Liver (tissue), 9 donors: ENCODE data around the gene NUCKS1. TPM values are rescaled to one million over a fixed set of nuclear protein-coding genes. Genes with fewer than 3 reads are reported as not detected.

ENCODE experiments used
- DNase-seq: peaks from one replicate; pipeline ENCODE4 v3.0.0-alpha.2; 2017; ENCODE audit warnings: low spot score
- H3K27ac ChIP-seq, 2 donors: one replicate each; pipeline ENCODE4 v1.7.0; 2013; ENCODE audit warnings: inconsistent platforms in 2 of 2, low read length in 2 of 2, control low read depth in 1 of 2, low read depth in 1 of 2, mild to moderate bottlenecking in 1 of 2
- H3K27me3 ChIP-seq, 4 donors: one replicate each; pipeline versions ENCODE4 v1.6.1 to v1.7.0; 2013; ENCODE audit warnings: low read length in 3 of 4, inconsistent platforms in 1 of 4, mild to moderate bottlenecking in 1 of 4, moderate library complexity in 1 of 4; ENCODE audit not compliant: control insufficient read depth in 4 of 4, insufficient read depth in 4 of 4
- H3K36me3 ChIP-seq, 4 donors: one replicate each; pipeline versions ENCODE4 v1.6.1 to v1.7.0; 2013; ENCODE audit warnings: low read length in 3 of 4, mild to moderate bottlenecking in 3 of 4, low read depth in 1 of 4, moderate library complexity in 1 of 4; ENCODE audit not compliant: control insufficient read depth in 4 of 4, insufficient read depth in 3 of 4
- H3K4me1 ChIP-seq, 4 donors: one replicate each; pipeline versions ENCODE4 v1.6.1 to v1.7.0; 2013; ENCODE audit warnings: low read length in 3 of 4, mild to moderate bottlenecking in 3 of 4, moderate library complexity in 1 of 4; ENCODE audit not compliant: control insufficient read depth in 4 of 4, insufficient read depth in 4 of 4
- H3K4me3 ChIP-seq, 3 donors: one replicate each; pipeline versions ENCODE4 v1.6.1 to v1.7.0; 2013; ENCODE audit warnings: low read length in 3 of 3, control low read depth in 1 of 3, low read depth in 1 of 3, mild to moderate bottlenecking in 1 of 3
- H3K9ac ChIP-seq, 2 donors: one replicate each; pipeline ENCODE4 v1.7.0; 2013; ENCODE audit warnings: low read length in 2 of 2, mild to moderate bottlenecking in 2 of 2, moderate library complexity in 2 of 2, control low read depth in 1 of 2, low read depth in 1 of 2
- H3K9me3 ChIP-seq, 4 donors: one replicate each; pipeline versions ENCODE4 v1.6.1 to v1.7.0; 2013; ENCODE audit warnings: low read length in 3 of 4; ENCODE audit not compliant: control insufficient read depth in 4 of 4
- CTCF ChIP-seq: fragments of 150-350 bp; IDR thresholded peaks from 2 replicates; pipeline ENCODE4 v1.5.1; 2017; ENCODE audit warnings: improper control_type of control experiment, low read depth, low read length; ENCODE audit not compliant: missing input control
- EGR1 ChIP-seq, 2 donors: IDR thresholded peaks; 2 replicates each; pipeline ENCODE4 v1.6.1; 2016 to 2018; ENCODE audit warnings: antibody characterized with exemption in 2 of 2, low read depth in 2 of 2
- FOXA1 ChIP-seq: IDR thresholded peaks from 2 replicates; pipeline ENCODE4 v1.6.1; 2016; ENCODE audit warnings: antibody characterized with exemption
- FOXA2 ChIP-seq: IDR thresholded peaks from 2 replicates; pipeline ENCODE4 v1.6.1; 2016; ENCODE audit warnings: antibody characterized with exemption
- GABPA ChIP-seq, 2 donors: IDR thresholded peaks in 1 of 2; conservative IDR thresholded peaks in 1 of 2; 2 replicates each; pipeline ENCODE4 v1.6.1; 2016; ENCODE audit warnings: antibody characterized with exemption in 2 of 2, mild to moderate bottlenecking in 1 of 2, moderate library complexity in 1 of 2
- HNF4A ChIP-seq, 2 donors: conservative IDR thresholded peaks; 2 replicates each; pipeline ENCODE4 v1.6.1; 2016; ENCODE audit warnings: antibody characterized with exemption in 2 of 2, mild to moderate bottlenecking in 2 of 2
- HNF4G ChIP-seq: IDR thresholded peaks from 2 replicates; pipeline ENCODE4 v1.6.1; 2016; ENCODE audit warnings: antibody characterized with exemption
- JUND ChIP-seq, 2 donors: IDR thresholded peaks; 2 replicates each; pipeline ENCODE4 v1.6.1; 2016; ENCODE audit warnings: antibody characterized with exemption in 2 of 2
- MAX ChIP-seq: IDR thresholded peaks from 2 replicates; pipeline ENCODE4 v1.6.1; 2016; ENCODE audit warnings: antibody characterized with exemption
- NR2F2 ChIP-seq: IDR thresholded peaks from 2 replicates; pipeline ENCODE4 v1.6.1; 2016; ENCODE audit warnings: antibody characterized with exemption
- RAD21 ChIP-seq, 2 donors: IDR thresholded peaks; 2 replicates each; pipeline ENCODE4 v1.6.1; 2016; ENCODE audit warnings: antibody characterized with exemption in 2 of 2, mild to moderate bottlenecking in 2 of 2
- RXRA ChIP-seq, 2 donors: IDR thresholded peaks; 2 replicates each; pipeline ENCODE4 v1.6.1; 2017 to 2018; ENCODE audit warnings: antibody characterized with exemption in 2 of 2, mild to moderate bottlenecking in 1 of 2
- SP1 ChIP-seq: IDR thresholded peaks from 2 replicates; pipeline ENCODE4 v1.6.1; 2018; ENCODE audit warnings: antibody characterized with exemption, mild to moderate bottlenecking
- TAF1 ChIP-seq: conservative IDR thresholded peaks from 2 replicates; pipeline ENCODE4 v1.6.1; 2016; ENCODE audit warnings: antibody characterized with exemption, mild to moderate bottlenecking
- YY1 ChIP-seq: IDR thresholded peaks from 2 replicates; pipeline ENCODE4 v1.6.1; 2016; ENCODE audit warnings: antibody characterized with exemption, mild to moderate bottlenecking
- ZBTB33 ChIP-seq: IDR thresholded peaks from 2 replicates; pipeline ENCODE4 v1.6.1; 2016; ENCODE audit warnings: antibody characterized with exemption
- WGBS: extraction: QIAGEN DNeasy Blood & Tissue Kit; methylation state at CpG from one replicate; pipeline ENCODE4 v1.1.7; 2013; 5-methylcytosine and 5-hydroxymethylcytosine counted together
- polyA plus RNA-seq, 2 donors: library from polyadenylated mRNA; stranded (reverse) in 1 of 2; unstranded in 1 of 2; fragments of 200-250 nt in 1 of 2; fragments of >200 nt in 1 of 2; fragmentation: Nextera tagmentation in 1 of 2; extraction: Ambion mirVana in 1 of 2; gene quantifications; one replicate each; pipeline versions ENCODE4 v1.2.1 to v1.2.3, GENCODE V29; 2013 to 2015
- total RNA-seq, 2 donors: library from RNA; depleted of rRNA; stranded (reverse); fragments of >200 nt; gene quantifications; one replicate each; pipeline ENCODE4 v1.2.3, GENCODE V29; 2014
- TF ChIP-seq, protein P1 (sequence below): IDR thresholded peaks from 2 replicates; pipeline ENCODE4 v1.6.1; 2016; ENCODE audit warnings: antibody characterized with exemption, mild to moderate bottlenecking
- TF ChIP-seq, protein P2 (sequence below): IDR thresholded peaks from 2 replicates; pipeline ENCODE4 v1.6.1; 2016; ENCODE audit warnings: antibody characterized with exemption
- donor health status: healthy.
- donor health status: healthy.
- donor health status: healthy.
- donor health status: healthy.
- donor health status: healthy.

NUCKS1 gene
- total and polyA plus RNA-seq, 4 donors: 27.0 to 86.1 (median 42.6) TPM

DNA sequence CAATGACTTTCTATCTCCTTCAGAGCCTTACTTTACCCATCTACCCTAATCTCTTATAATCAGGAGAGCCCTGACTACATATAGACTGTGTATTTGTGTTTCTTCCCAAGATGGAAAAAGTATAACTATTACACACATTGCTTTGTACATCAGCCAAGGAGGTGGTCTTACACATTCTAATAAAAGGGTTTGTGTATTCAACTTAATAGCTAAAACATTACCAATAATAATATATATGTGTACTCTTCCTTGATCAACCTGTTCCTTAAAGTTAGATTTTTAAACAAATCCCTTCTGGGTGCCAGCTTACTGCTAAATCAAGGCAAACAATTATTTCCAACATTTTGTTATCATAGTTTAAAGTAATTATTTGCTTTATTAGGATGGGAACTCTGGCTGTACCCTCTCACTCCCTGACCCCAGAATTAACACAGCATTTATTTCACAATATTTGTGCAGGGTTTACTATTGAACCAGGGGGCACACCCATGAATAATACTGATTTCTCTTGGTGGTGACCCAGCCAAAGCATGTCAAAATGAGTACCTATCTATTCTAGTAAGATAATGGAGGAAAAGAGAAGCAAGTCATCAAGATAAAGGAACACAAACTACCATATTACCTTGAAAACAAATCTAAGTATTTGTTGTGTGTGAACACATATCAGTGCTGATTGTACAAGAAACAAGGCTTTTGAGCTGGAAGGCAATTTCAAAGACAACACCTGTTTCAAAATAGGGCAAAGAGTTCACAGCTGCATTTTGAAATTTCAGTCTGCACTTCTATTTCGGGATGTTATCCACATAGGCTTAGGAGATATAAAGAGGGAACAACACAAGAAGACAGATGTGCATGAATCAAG is 39.5 kb downstream of the NUCKS1 start:
- H3K27me3 ChIP-seq: no peaks in the 10 kb centered on the region
- H3K27ac ChIP-seq: peak overlapping the region; percentile 80 to 87
- H3K9me3 ChIP-seq: no peaks in the 10 kb centered on the region
- H3K9ac ChIP-seq: peak overlapping the region in 1 of 2 donors; percentile 47
- 25% methylated on average over 1 of the region's 1 CpG for WGBS
- H3K4me1 ChIP-seq: peaks cover 6 to 75% (median 63%) of the 10 kb centered on the region in 4 donors
- no peak overlapping the region for H3K4me3 ChIP-seq
- TF ChIP-seq MAX: peak; percentile 73
- peak; percentile 96 to 97 for TF ChIP-seq HNF4A (conservative IDR thresholded peaks at IDR 0.05)
- TF ChIP-seq, protein P1, sequence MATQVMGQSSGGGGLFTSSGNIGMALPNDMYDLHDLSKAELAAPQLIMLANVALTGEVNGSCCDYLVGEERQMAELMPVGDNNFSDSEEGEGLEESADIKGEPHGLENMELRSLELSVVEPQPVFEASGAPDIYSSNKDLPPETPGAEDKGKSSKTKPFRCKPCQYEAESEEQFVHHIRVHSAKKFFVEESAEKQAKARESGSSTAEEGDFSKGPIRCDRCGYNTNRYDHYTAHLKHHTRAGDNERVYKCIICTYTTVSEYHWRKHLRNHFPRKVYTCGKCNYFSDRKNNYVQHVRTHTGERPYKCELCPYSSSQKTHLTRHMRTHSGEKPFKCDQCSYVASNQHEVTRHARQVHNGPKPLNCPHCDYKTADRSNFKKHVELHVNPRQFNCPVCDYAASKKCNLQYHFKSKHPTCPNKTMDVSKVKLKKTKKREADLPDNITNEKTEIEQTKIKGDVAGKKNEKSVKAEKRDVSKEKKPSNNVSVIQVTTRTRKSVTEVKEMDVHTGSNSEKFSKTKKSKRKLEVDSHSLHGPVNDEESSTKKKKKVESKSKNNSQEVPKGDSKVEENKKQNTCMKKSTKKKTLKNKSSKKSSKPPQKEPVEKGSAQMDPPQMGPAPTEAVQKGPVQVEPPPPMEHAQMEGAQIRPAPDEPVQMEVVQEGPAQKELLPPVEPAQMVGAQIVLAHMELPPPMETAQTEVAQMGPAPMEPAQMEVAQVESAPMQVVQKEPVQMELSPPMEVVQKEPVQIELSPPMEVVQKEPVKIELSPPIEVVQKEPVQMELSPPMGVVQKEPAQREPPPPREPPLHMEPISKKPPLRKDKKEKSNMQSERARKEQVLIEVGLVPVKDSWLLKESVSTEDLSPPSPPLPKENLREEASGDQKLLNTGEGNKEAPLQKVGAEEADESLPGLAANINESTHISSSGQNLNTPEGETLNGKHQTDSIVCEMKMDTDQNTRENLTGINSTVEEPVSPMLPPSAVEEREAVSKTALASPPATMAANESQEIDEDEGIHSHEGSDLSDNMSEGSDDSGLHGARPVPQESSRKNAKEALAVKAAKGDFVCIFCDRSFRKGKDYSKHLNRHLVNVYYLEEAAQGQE: peak; percentile 35
- TF ChIP-seq ZBTB33: peak; percentile 59
- peak; percentile 12 for TF ChIP-seq FOXA1
- TF ChIP-seq, protein P2, sequence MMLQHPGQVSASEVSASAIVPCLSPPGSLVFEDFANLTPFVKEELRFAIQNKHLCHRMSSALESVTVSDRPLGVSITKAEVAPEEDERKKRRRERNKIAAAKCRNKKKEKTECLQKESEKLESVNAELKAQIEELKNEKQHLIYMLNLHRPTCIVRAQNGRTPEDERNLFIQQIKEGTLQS: no peak
- no peak for TF ChIP-seq RAD21 (IDR thresholded peaks at IDR 0.05)
- peak; percentile 93 to 96 for TF ChIP-seq RXRA (IDR thresholded peaks at IDR 0.05)
- TF ChIP-seq JUND (IDR thresholded peaks at IDR 0.05): peak; percentile 42 to 68
- TF ChIP-seq EGR1 (IDR thresholded peaks at IDR 0.05; ENCODE audit: low read depth in 2 of 2): peak; percentile 38 to 40
- peak; percentile 59 for TF ChIP-seq FOXA2
- TF ChIP-seq CTCF: no peak
- peak; percentile 3 for TF ChIP-seq TAF1
- TF ChIP-seq YY1: peak; percentile 65
- TF ChIP-seq HNF4G: peak; percentile 87
- TF ChIP-seq GABPA (IDR thresholded peaks at IDR 0.05 in 1 of 2, conservative IDR thresholded peaks at IDR 0.05 in 1 of 2): peak in 1 of 2 donors; percentile 3
- peak; percentile 74 for TF ChIP-seq NR2F2
- TF ChIP-seq SP1: peak; percentile 93
- no peak for DNase-seq
- peaks cover 0 to 4% (median 0%) of the 10 kb centered on the region in 4 donors for H3K36me3 ChIP-seq
